ENCODE results near the gene MARVELD1. TPM values are rescaled to one million over a fixed set of nuclear protein-coding genes. Genes with fewer than 3 reads are reported as not detected.
A peak's percentile ranks its signal among the peaks of the same experiment; 100 is the strongest.
"Not testable (repeated sequence)": the region's sequence is repeated elsewhere in the genome, so short reads cannot be mapped to it uniquely, and the experiment has no call there.

The MARVELD1 gene
- total RNA-seq, 2 donors from 2014 or later = 32.8 to 35.3 TPM

- intact Hi-C loops (cut with DNase I) = no loop called here
- Histone ChIP-seq H3K27ac (peak overlapping the region; percentile 59 to 93), H3K4me1 (replicated peaks) (peaks cover 12% of the 10 kb centered on the region), H3K27me3 (replicated peaks; ENCODE audit: insufficient read depth) (no peaks in the 10 kb centered on the region), H3K4me3 (no peak overlapping the region), H3K9me3 (no peaks in the 10 kb centered on the region), H3K36me3 (no peaks in the 10 kb centered on the region)
- 43% methylated on average over 3 of the region's 3 CpGs for WGBS
- peak; percentile 81 for DNase-seq (ENCODE audit: low spot score)
- TF ChIP-seq POLR2AphosphoS5 (IDR thresholded peaks at IDR 0.05) (peak; percentile 92), CTCF (IDR thresholded peaks at IDR 0.05) (no peak)
Observed at GRCh38 chr10:97690133-97690532, 23.4 kb upstream of the MARVELD1 start.

- intact Hi-C loops (cut with DNase I); H3K4me3 ChIP-seq; H3K9me3 ChIP-seq; H3K4me1 ChIP-seq (replicated peaks); H3K27ac ChIP-seq; DNase-seq (ENCODE audit: low spot score); H3K27me3 ChIP-seq (replicated peaks; ENCODE audit: insufficient read depth); H3K36me3 ChIP-seq: not testable (repeated sequence)
- WGBS = 90% methylated on average over 11 of the region's 11 CpGs
Observed at GRCh38 chr10:97698072-97698655, 15.4 kb upstream of the MARVELD1 start.

- no peak overlapping the region for H3K27ac ChIP-seq
- H3K9me3 ChIP-seq = no peaks in the 10 kb centered on the region
- H3K27me3 ChIP-seq (replicated peaks; ENCODE audit: insufficient read depth) = no peaks in the 10 kb centered on the region
- WGBS = 39% methylated on average over 12 of the region's 12 CpGs
- H3K36me3 ChIP-seq = no peaks in the 10 kb centered on the region
- intact Hi-C loops (cut with DNase I) = no loop called here
- H3K4me3 ChIP-seq = no peak overlapping the region
- no peaks in the 10 kb centered on the region for H3K4me1 ChIP-seq (replicated peaks)
- peak; percentile 51 for DNase-seq (ENCODE audit: low spot score)
- peak; percentile 43 to 86 (median 65) for TF ChIP-seq CTCF (IDR thresholded peaks at IDR 0.05)
- TF ChIP-seq POLR2A (IDR thresholded peaks at IDR 0.05) = no peak
- peak; percentile 61 for TF ChIP-seq POLR2AphosphoS5 (IDR thresholded peaks at IDR 0.05)
Observed at GRCh38 chr10:97701438-97702069, 12.0 kb upstream of the MARVELD1 start.

- Histone ChIP-seq H3K27ac (no peak overlapping the region), H3K4me1 (replicated peaks) (no peaks in the 10 kb centered on the region), H3K27me3 (replicated peaks; ENCODE audit: insufficient read depth) (no peaks in the 10 kb centered on the region), H3K4me3 (no peak overlapping the region), H3K36me3 (no peaks in the 10 kb centered on the region), H3K9me3 (no peaks in the 10 kb centered on the region)
- no peak for DNase-seq (ENCODE audit: low spot score)
- intact Hi-C loops (cut with DNase I) = no loop called here
- WGBS = 91% methylated on average over 7 of the region's 7 CpGs
- TF ChIP-seq CTCF (IDR thresholded peaks at IDR 0.05) (no peak), POLR2A (IDR thresholded peaks at IDR 0.05) (no peak), POLR2AphosphoS5 (IDR thresholded peaks at IDR 0.05) (no peak)
Observed at GRCh38 chr10:97703398-97704067, 10.0 kb upstream of the MARVELD1 start.

GRCh38 chr10:97704341-97704740 is 9.2 kb upstream of the MARVELD1 start:
- Histone ChIP-seq H3K4me1 (replicated peaks) (no peaks in the 10 kb centered on the region), H3K36me3 (no peaks in the 10 kb centered on the region), H3K4me3 (no peak overlapping the region), H3K27ac (no peak overlapping the region), H3K9me3 (no peaks in the 10 kb centered on the region), H3K27me3 (replicated peaks; ENCODE audit: insufficient read depth) (no peaks in the 10 kb centered on the region)
- intact Hi-C loops (cut with DNase I) = no loop called here
- 67% methylated on average over 1 of the region's 1 CpG for whole genome bisulfite sequencing
- DNase-seq (ENCODE audit: low spot score) = no peak
- TF ChIP-seq POLR2AphosphoS5 (IDR thresholded peaks at IDR 0.05) = no peak
- no peak for TF ChIP-seq CTCF (IDR thresholded peaks at IDR 0.05)
- no peak for TF ChIP-seq POLR2A (IDR thresholded peaks at IDR 0.05)

Measured in prostate gland (tissue), 2 donors.